Hepatocyte (in vitro differentiated cells): ENCODE data around the gene GHR. TPM values are rescaled to one million over a fixed set of nuclear protein-coding genes. Genes with fewer than 3 reads are reported as not detected.

Experiments
- DNase-seq: peaks from one replicate; pipeline ENCODE4 v3.0.0-alpha.2; 2016; ENCODE audit warnings: low spot score
- H2AFZ ChIP-seq: fragments of 200-600 bp; sonication (generic); 2 replicates; pipeline ENCODE4 v1.6.0; 2016; ENCODE audit warnings: antibody characterized with exemption, mild to moderate bottlenecking
- H3K27ac ChIP-seq: fragments of 200-600 bp; sonication (generic); 2 replicates; pipeline ENCODE4 v1.5.1; 2016; ENCODE audit warnings: mild to moderate bottlenecking
- H3K27me3 ChIP-seq: fragments of 200-600 bp; sonication (generic); 2 replicates; pipeline ENCODE4 v1.6.1; 2016
- H3K36me3 ChIP-seq: fragments of 200-600 bp; sonication (generic); replicated peaks from 2 replicates; pipeline ENCODE4 v1.5.1; 2016; ENCODE audit warnings: low read depth; ENCODE audit not compliant: insufficient read depth
- H3K4me1 ChIP-seq: fragments of 200-600 bp; sonication (generic); 2 replicates; pipeline ENCODE4 v1.5.1; 2016; ENCODE audit warnings: mild to moderate bottlenecking, moderate library complexity; ENCODE audit not compliant: insufficient read depth
- H3K4me2 ChIP-seq: fragments of 200-600 bp; sonication (generic); 2 replicates; pipeline ENCODE4 v1.6.0; 2016
- H3K4me3 ChIP-seq: fragments of 200-600 bp; sonication (generic); 2 replicates; pipeline ENCODE4 v1.5.1; 2016; ENCODE audit warnings: mild to moderate bottlenecking
- H3K79me2 ChIP-seq: fragments of 200-600 bp; sonication (generic); 2 replicates; pipeline ENCODE4 v1.6.0; 2017; ENCODE audit warnings: mild to moderate bottlenecking
- H3K9me2 ChIP-seq: fragments of 200-600 bp; sonication (generic); replicated peaks from 2 replicates; pipeline ENCODE4 v1.6.0; 2017; ENCODE audit warnings: mild to moderate bottlenecking; ENCODE audit not compliant: insufficient read depth
- H3K9me3 ChIP-seq: fragments of 200-600 bp; sonication (generic); 2 replicates; pipeline ENCODE4 v1.5.1; 2016; ENCODE audit warnings: low read depth, mild to moderate bottlenecking
- H4K20me1 ChIP-seq: fragments of 200-600 bp; sonication (generic); 2 replicates; pipeline ENCODE4 v1.6.0; 2016; ENCODE audit warnings: mild to moderate bottlenecking; ENCODE audit not compliant: insufficient read depth, poor library complexity, severe bottlenecking
- EZH2 ChIP-seq: fragments of 200-600 bp; sonication (generic); IDR thresholded peaks from 2 replicates; pipeline ENCODE4 v1.6.1; 2016; ENCODE audit warnings: antibody characterized with exemption, mild to moderate bottlenecking, borderline replicate concordance
- EZH2phosphoT487 ChIP-seq: fragments of 200-600 bp; sonication (generic); IDR thresholded peaks from one replicate; pipeline ENCODE4 v1.6.1; 2018; ENCODE audit warnings: antibody characterized with exemption, mild to moderate bottlenecking, low read depth, moderate library complexity; ENCODE audit not compliant: unreplicated experiment, severe bottlenecking
- WGBS: methylation state at CpG from one replicate; pipeline ENCODE4 v1.1.6; 2016; ENCODE audit warnings: low lambda C conversion rate; ENCODE audit errors: missing lambda C conversion rate; 5-methylcytosine and 5-hydroxymethylcytosine counted together
- polyA plus RNA-seq: library from polyadenylated mRNA; unstranded; fragments of >200 nt; fragmentation: Nextera tagmentation; extraction: Ambion mirVana; gene quantifications from 2 replicates; pipeline ENCODE4 v1.2.1, GENCODE V29; 2016
- total RNA-seq: library from RNA; depleted of rRNA; stranded (reverse); fragments of >200 nt; gene quantifications from 2 replicates; pipeline ENCODE4 v1.2.3, GENCODE V29; 2014
- TF ChIP-seq, protein P1 (sequence below): fragments of 200-600 bp; sonication (generic); IDR thresholded peaks from 2 replicates; pipeline ENCODE4 v1.5.1; 2016; ENCODE audit warnings: antibody characterized with exemption, mild to moderate bottlenecking; ENCODE audit not compliant: poor library complexity

The GHR gene
- total and polyA plus RNA-seq, 2 experiments from 2014 or later, result 14.4 to 24.3 TPM

DNA sequence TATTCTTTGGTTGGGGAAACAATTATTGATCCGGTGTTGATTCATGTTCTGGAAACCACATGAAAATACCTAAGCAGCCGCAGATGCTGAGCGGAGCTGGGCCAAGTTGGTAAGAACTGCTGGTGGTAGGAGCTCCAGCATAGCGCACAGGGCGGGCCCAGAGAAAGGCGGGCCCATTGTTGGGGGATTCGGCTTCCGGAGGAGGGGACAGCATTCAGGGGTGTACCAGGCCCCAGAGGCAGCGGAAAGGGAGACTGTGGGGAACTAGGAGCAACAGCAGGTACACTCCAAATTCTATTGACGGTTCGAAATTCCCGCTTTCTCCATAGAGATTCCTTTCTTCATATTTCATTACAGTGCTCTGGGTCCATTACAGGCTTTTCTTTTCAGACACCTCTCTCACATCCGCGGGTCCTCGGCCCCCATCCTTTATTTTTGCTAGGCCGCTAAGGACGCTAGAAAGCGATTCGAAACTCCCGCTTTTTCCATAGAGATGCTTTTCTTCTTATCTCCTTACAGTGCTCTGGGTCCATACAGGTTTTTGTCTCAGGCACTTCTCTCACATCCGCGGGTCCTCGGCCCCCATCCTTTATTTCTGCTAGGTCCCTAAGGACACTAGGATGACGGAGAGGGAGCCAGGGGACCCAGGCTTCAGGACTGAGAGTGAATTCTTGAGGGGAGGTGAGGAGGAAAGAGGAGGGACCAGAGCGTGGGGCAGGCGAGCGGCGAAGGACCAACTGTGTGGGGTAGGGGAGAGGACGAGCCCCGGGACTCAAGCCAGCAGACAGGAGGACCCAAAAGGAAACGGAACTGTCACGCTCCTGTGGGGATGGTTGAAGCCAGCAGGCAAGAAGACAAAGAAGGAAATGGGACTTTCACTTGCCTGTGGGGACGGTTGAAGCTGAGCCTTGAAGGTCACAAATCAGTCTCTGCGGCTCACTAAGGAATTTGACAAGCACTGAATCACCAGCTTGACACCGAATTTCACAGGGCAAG, 333.7 kb downstream of the GHR start, which contains the start of gene CCDC152:
CCDC152 (plus strand) TSS at position 213 of the 996 bp plus-strand sequence. CDS start 2,304 bp downstream, outside the sequence.
- WGBS, result 53% methylated on average over 35 of the region's 35 CpGs
- H3K36me3 ChIP-seq, result no peaks in the 10 kb centered on the region
- H3K9me2 ChIP-seq, result no peaks in the 10 kb centered on the region
- no peak for DNase-seq
- H3K27me3 ChIP-seq, result no peaks in the 10 kb centered on the region
- H3K79me2 ChIP-seq, result no peaks in the 10 kb centered on the region
- H3K4me1 ChIP-seq, result no peaks in the 10 kb centered on the region
- no peaks in the 10 kb centered on the region for H4K20me1 ChIP-seq
- H3K4me3 ChIP-seq, result no peak within 1 kb of the TSS
- peak within 1 kb of the TSS; percentile 44 for H2AFZ ChIP-seq
- H3K4me2 ChIP-seq, result peak within 1 kb of the TSS; percentile 72
- TF ChIP-seq, protein P1, sequence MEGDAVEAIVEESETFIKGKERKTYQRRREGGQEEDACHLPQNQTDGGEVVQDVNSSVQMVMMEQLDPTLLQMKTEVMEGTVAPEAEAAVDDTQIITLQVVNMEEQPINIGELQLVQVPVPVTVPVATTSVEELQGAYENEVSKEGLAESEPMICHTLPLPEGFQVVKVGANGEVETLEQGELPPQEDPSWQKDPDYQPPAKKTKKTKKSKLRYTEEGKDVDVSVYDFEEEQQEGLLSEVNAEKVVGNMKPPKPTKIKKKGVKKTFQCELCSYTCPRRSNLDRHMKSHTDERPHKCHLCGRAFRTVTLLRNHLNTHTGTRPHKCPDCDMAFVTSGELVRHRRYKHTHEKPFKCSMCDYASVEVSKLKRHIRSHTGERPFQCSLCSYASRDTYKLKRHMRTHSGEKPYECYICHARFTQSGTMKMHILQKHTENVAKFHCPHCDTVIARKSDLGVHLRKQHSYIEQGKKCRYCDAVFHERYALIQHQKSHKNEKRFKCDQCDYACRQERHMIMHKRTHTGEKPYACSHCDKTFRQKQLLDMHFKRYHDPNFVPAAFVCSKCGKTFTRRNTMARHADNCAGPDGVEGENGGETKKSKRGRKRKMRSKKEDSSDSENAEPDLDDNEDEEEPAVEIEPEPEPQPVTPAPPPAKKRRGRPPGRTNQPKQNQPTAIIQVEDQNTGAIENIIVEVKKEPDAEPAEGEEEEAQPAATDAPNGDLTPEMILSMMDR, result no peak
- TF ChIP-seq EZH2, result no peak
- no peak for TF ChIP-seq EZH2phosphoT487
- no peak within 1 kb of the TSS for H3K27ac ChIP-seq
- no peaks in the 10 kb centered on the region for H3K9me3 ChIP-seq

DNA sequence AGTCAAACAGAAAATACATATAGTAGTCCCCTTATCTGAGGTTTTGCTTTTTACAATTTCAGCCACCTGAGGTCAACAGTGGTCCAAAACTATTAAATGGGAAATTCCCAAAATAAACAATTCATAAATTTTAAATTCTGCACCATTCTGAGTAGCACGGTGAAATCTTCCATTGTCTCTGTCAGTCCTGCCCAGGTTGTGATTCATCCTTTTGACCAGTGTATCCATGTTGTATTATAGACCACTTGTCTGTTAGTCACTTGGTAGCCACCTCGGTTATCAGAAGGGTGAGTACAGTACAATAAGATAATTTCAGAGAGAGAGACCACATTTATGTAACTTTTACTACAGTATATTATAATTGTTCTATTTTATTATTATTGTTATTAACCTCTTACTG, 336.2 kb downstream of the GHR start:
- Histone ChIP-seq H3K36me3 (no peaks in the 10 kb centered on the region), H3K27ac (no peak overlapping the region), H3K27me3 (no peaks in the 10 kb centered on the region), H3K4me1 (no peaks in the 10 kb centered on the region), H3K9me3 (no peaks in the 10 kb centered on the region), H3K79me2 (no peaks in the 10 kb centered on the region), H3K4me2 (no peak overlapping the region), H4K20me1 (no peaks in the 10 kb centered on the region), H3K4me3 (no peak overlapping the region), H3K9me2 (no peaks in the 10 kb centered on the region), H2AFZ (no peak overlapping the region)
- WGBS, result 90% methylated on average over 2 of the region's 2 CpGs
- DNase-seq, result no peak
- TF ChIP-seq, protein P1, result no peak
- TF ChIP-seq EZH2 (no peak), EZH2phosphoT487 (no peak)

DNA sequence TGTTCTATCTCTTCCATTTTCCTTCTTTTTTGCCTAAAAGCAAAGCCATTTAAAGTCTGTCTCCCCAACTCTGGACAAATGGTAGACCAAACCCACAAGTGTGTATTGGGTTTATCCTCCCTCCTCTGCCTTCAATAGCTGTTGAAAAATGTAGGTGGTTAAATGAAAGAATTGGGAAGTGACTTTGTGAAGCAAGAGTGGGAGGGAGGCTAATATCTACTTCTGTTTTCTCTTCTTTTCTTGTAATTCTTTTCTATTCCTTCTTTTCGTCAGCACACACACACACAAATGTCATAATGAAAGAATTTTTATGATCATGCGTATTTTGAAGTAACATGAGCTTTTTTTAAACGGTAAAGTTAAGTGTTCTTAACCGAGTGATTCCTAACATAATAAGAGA, 337.2 kb downstream of the GHR start:
- H3K9me2 ChIP-seq, result no peaks in the 10 kb centered on the region
- no peaks in the 10 kb centered on the region for H3K27me3 ChIP-seq
- H3K4me3 ChIP-seq, result no peak overlapping the region
- no peak overlapping the region for H2AFZ ChIP-seq
- H3K36me3 ChIP-seq, result no peaks in the 10 kb centered on the region
- no peaks in the 10 kb centered on the region for H3K79me2 ChIP-seq
- H4K20me1 ChIP-seq, result no peaks in the 10 kb centered on the region
- TF ChIP-seq EZH2 (no peak), EZH2phosphoT487 (no peak)
- TF ChIP-seq, protein P1, result no peak
- WGBS, result 91% methylated on average over 4 of the region's 4 CpGs
- H3K27ac ChIP-seq, result no peak overlapping the region
- H3K4me2 ChIP-seq, result no peak overlapping the region
- H3K4me1 ChIP-seq, result no peaks in the 10 kb centered on the region
- DNase-seq, result no peak
- no peaks in the 10 kb centered on the region for H3K9me3 ChIP-seq
